Sigmoid colon (tissue), 7 donors: Measurements from ENCODE around the gene RCL1. TPM values are rescaled to one million over a fixed set of nuclear protein-coding genes. Genes with fewer than 3 reads are reported as not detected.
"Not testable (repeated sequence)": the region's sequence is repeated elsewhere in the genome, so short reads cannot be mapped to it uniquely, and the experiment has no call there.

ENCODE experiments used
- DNase-seq: peaks from one replicate; pipeline ENCODE4 v3.0.0-alpha.2; 2019
- H3K27ac ChIP-seq, 4 donors: fragments of 200-600 bp; sonication (generic); one replicate each; pipeline ENCODE4 v1.5.1; 2016 to 2019; ENCODE audit warnings: mild to moderate bottlenecking in 1 of 4
- H3K27me3 ChIP-seq, 3 donors: fragments of 200-600 bp; sonication (generic); one replicate each; pipeline ENCODE4 v1.5.1; 2019; ENCODE audit warnings: mild to moderate bottlenecking in 1 of 3
- H3K36me3 ChIP-seq, 4 donors: fragments of 200-600 bp; sonication (generic); one replicate each; pipeline ENCODE4 v1.5.1; 2016 to 2019
- H3K4me1 ChIP-seq, 4 donors: fragments of 200-600 bp; sonication (generic); one replicate each; pipeline ENCODE4 v1.5.1; 2017 to 2019
- H3K4me3 ChIP-seq, 4 donors: fragments of 200-600 bp; sonication (generic); one replicate each; pipeline ENCODE4 v1.5.1; 2017 to 2019; ENCODE audit warnings: mild to moderate bottlenecking in 2 of 4, moderate library complexity in 1 of 4
- H3K9me3 ChIP-seq, 4 donors: fragments of 200-600 bp in 3 of 4; sonication (generic) in 3 of 4; one replicate each; pipeline versions ENCODE4 v1.5.1 to v1.6.1; 2013 to 2019
- CTCF ChIP-seq, 4 experiments: fragments of 450-650 bp in 3 of 4; fragments of 200-600 bp in 1 of 4; IDR thresholded peaks; one replicate each; pipeline ENCODE4 v1.5.1; 2016 to 2019; ENCODE audit warnings: antibody characterized with exemption in 4 of 4, mild to moderate bottlenecking in 3 of 4, moderate library complexity in 2 of 4
- EP300 ChIP-seq, 4 donors: sonication (generic); formaldehyde crosslinking; IDR thresholded peaks; one replicate each; pipeline ENCODE4 v1.6.1; 2017; ENCODE audit warnings: antibody characterized with exemption in 4 of 4
- POLR2A ChIP-seq, 2 donors: fragments of 450-650 bp; IDR thresholded peaks; one replicate each; pipeline ENCODE4 v1.6.1; 2016; ENCODE audit warnings: antibody characterized with exemption in 2 of 2, mild to moderate bottlenecking in 2 of 2, moderate library complexity in 2 of 2
- POLR2AphosphoS5 ChIP-seq, 4 donors: sonication (generic); formaldehyde crosslinking; IDR thresholded peaks; one replicate each; pipeline ENCODE4 v1.6.1; 2017; ENCODE audit warnings: antibody characterized with exemption in 4 of 4
- WGBS, 2 donors: extraction: QIAGEN DNeasy Blood & Tissue Kit; methylation state at CpG; one replicate each; pipeline ENCODE4 v1.1.7; 2013; 5-methylcytosine and 5-hydroxymethylcytosine counted together
- intact Hi-C: fragments of 100-400 bp; cut with DNase I; formaldehyde crosslinking; loops from one replicate; pipeline ENCODE4 v1.15.1; 2023
- polyA plus RNA-seq, 3 donors: library from polyadenylated mRNA; stranded (reverse); fragments of 200-250 nt; gene quantifications; one replicate each; pipeline ENCODE4 v1.2.3, GENCODE V29; 2013
- total RNA-seq, 4 donors: library from RNA; depleted of rRNA; stranded (reverse); fragments of >200 nt; gene quantifications; one replicate each; pipeline ENCODE4 v1.1.0, GENCODE V29; 2016
- donor health status: healthy with polysubstance abuse.
- donor health status: Bipolar disorder and iron deficiency.
- donor health status: healthy.

Gene RCL1
- total and polyA plus RNA-seq, 7 donors: 5.1 to 24.1 (median 19.7) TPM

GRCh38 chr9:4891674-4892073 is 98.9 kb downstream of the RCL1 start:
- H3K27ac ChIP-seq: no peak overlapping the region
- TF ChIP-seq CTCF (IDR thresholded peaks at IDR 0.05) (no peak), POLR2A (IDR thresholded peaks at IDR 0.05) (no peak), EP300 (IDR thresholded peaks at IDR 0.05) (no peak), POLR2AphosphoS5 (IDR thresholded peaks at IDR 0.05) (no peak)
- H3K27me3 ChIP-seq: no peaks in the 10 kb centered on the region
- DNase-seq: no peak
- WGBS, 2 donors: 71 to 92% methylated on average over 3 of the region's 3 CpGs
- no peaks in the 10 kb centered on the region for H3K36me3 ChIP-seq
- no peaks in the 10 kb centered on the region for H3K9me3 ChIP-seq
- intact Hi-C loops: no loop called here
- H3K4me3 ChIP-seq: no peak overlapping the region
- H3K4me1 ChIP-seq: peaks cover 0 to 6% (median 0%) of the 10 kb centered on the region in 4 donors

- 96 to 97% methylated on average over 5 of the region's 5 CpGs for WGBS, 2 donors
- Histone ChIP-seq H3K27ac (no peak overlapping the region), H3K36me3 (no peaks in the 10 kb centered on the region), H3K4me3 (no peak overlapping the region), H3K9me3 (no peaks in the 10 kb centered on the region), H3K27me3 (no peaks in the 10 kb centered on the region), H3K4me1 (peaks cover 0 to 2% (median 0%) of the 10 kb centered on the region in 4 donors)
- intact Hi-C loops: no loop called here
- no peak for DNase-seq
- TF ChIP-seq POLR2AphosphoS5 (IDR thresholded peaks at IDR 0.05) (no peak), EP300 (IDR thresholded peaks at IDR 0.05) (no peak), POLR2A (IDR thresholded peaks at IDR 0.05) (no peak), CTCF (IDR thresholded peaks at IDR 0.05) (no peak)
Measured at GRCh38 chr9:4892501-4893194, 99.9 kb downstream of the RCL1 start.

GRCh38 chr9:4894076-4894475 is 101.3 kb downstream of the RCL1 start:
- H3K27ac ChIP-seq: no peak overlapping the region
- intact Hi-C loops: no loop called here
- no peak overlapping the region for H3K4me3 ChIP-seq
- no peak for TF ChIP-seq POLR2AphosphoS5 (IDR thresholded peaks at IDR 0.05)
- TF ChIP-seq CTCF (IDR thresholded peaks at IDR 0.05): no peak
- no peak for TF ChIP-seq EP300 (IDR thresholded peaks at IDR 0.05)
- TF ChIP-seq POLR2A (IDR thresholded peaks at IDR 0.05): no peak
- H3K36me3 ChIP-seq: no peaks in the 10 kb centered on the region
- no peak for DNase-seq
- WGBS, 2 donors: 90% methylated on average over 4 of the region's 4 CpGs
- no peaks in the 10 kb centered on the region for H3K4me1 ChIP-seq
- no peaks in the 10 kb centered on the region for H3K27me3 ChIP-seq
- H3K9me3 ChIP-seq: no peaks in the 10 kb centered on the region

- H3K4me3 ChIP-seq, H3K27ac ChIP-seq, intact Hi-C loops, H3K36me3 ChIP-seq, H3K9me3 ChIP-seq, H3K27me3 ChIP-seq, H3K4me1 ChIP-seq, DNase-seq: not testable (repeated sequence)
- WGBS, 2 donors: 96 to 97% methylated on average over 1 of the region's 1 CpG
Measured at GRCh38 chr9:4899853-4900252, 107.1 kb downstream of the RCL1 start.

GRCh38 chr9:4901401-4902134 is 108.8 kb downstream of the RCL1 start:
- 12 to 43% methylated on average over 11 of the region's 11 CpGs for WGBS, 2 donors
- H3K4me1 ChIP-seq, H3K27ac ChIP-seq, DNase-seq, H3K27me3 ChIP-seq, intact Hi-C loops, H3K9me3 ChIP-seq, H3K36me3 ChIP-seq: not testable (repeated sequence)
- H3K4me3 ChIP-seq: peak overlapping the region in 3 of 4 donors; percentile 5 to 36 (median 26)
